GM12874 (cell line): Measurements from ENCODE around the gene LITAF.

ENCODE experiments used
- CTCF ChIP-seq: IDR thresholded peaks from 2 replicates; pipeline ENCODE4 v1.5.1; 2011; ENCODE audit warnings: low read depth, mild to moderate bottlenecking, control low read depth, low read length, moderate library complexity; ENCODE audit not compliant: insufficient read depth

Gene LITAF

GRCh38 chr16:11572301-11572995, 14.3 kb downstream of the LITAF start:
- no peak for TF ChIP-seq CTCF

- TF ChIP-seq CTCF = no peak
Measured at GRCh38 chr16:11571549-11571948, 15.2 kb downstream of the LITAF start.

GRCh38 chr16:11570806-11571205, 15.9 kb downstream of the LITAF start:
- no peak for TF ChIP-seq CTCF

- TF ChIP-seq CTCF = no peak
Measured at GRCh38 chr16:11570258-11570657, 16.5 kb downstream of the LITAF start.

- no peak for TF ChIP-seq CTCF
Measured at GRCh38 chr16:11566398-11566797, 20.3 kb downstream of the LITAF start.

- no peak for TF ChIP-seq CTCF
Measured at GRCh38 chr16:11565665-11566064, 21.1 kb downstream of the LITAF start.

GRCh38 chr16:11564046-11564926, 22.4 kb downstream of the LITAF start:
- TF ChIP-seq CTCF = no peak
